DOHH2 (cell line): ENCODE measurements around the gene CDK15.
"Not testable (repeated sequence)": the region's sequence is repeated elsewhere in the genome, so short reads cannot be mapped to it uniquely, and the experiment has no call there.

ENCODE experiments used
- H3F3A ChIP-seq: fragments of 200-600 bp; sonication (generic), shearing (Covaris generic); 2 replicates; pipeline ENCODE4 v1.6.0; 2016; ENCODE audit warnings: antibody characterized with exemption, mild to moderate bottlenecking; ENCODE audit not compliant: control insufficient read depth, insufficient read depth
- H3K27ac ChIP-seq: fragments of 200-600 bp; sonication (generic); 2 replicates; pipeline ENCODE4 v1.5.1; 2014; ENCODE audit warnings: low read depth, mild to moderate bottlenecking, low read length, moderate library complexity
- H3K27me3 ChIP-seq: fragments of 200-600 bp; sonication (generic); 2 replicates; pipeline ENCODE4 v1.6.1; 2014; ENCODE audit warnings: mild to moderate bottlenecking, low read length, mixed read lengths; ENCODE audit not compliant: control insufficient read depth
- H3K36me3 ChIP-seq: fragments of 200-600 bp; sonication (generic); 2 replicates; pipeline ENCODE4 v1.6.1; 2014; ENCODE audit warnings: mild to moderate bottlenecking, low read length, moderate library complexity, mixed read lengths; ENCODE audit not compliant: control insufficient read depth
- H3K4me1 ChIP-seq: fragments of 200-600 bp; sonication (generic); 2 replicates; pipeline ENCODE4 v1.6.1; 2014; ENCODE audit warnings: mild to moderate bottlenecking, low read length, mixed read lengths; ENCODE audit not compliant: control insufficient read depth
- H3K4me2 ChIP-seq: fragments of 200-600 bp; sonication (generic); 2 replicates; pipeline ENCODE4 v1.6.0; 2014; ENCODE audit warnings: mild to moderate bottlenecking, low read length, moderate library complexity
- H3K4me3 ChIP-seq: fragments of 200-600 bp; sonication (generic); 2 replicates; pipeline ENCODE4 v1.5.1; 2014; ENCODE audit warnings: mild to moderate bottlenecking, low read length, mixed read lengths
- H3K79me2 ChIP-seq: fragments of 200-600 bp; sonication (generic); 2 replicates; pipeline ENCODE4 v1.6.1; 2014; ENCODE audit warnings: mild to moderate bottlenecking, low read length, mixed read lengths; ENCODE audit not compliant: control insufficient read depth
- H3K9me2 ChIP-seq: fragments of 200-600 bp; sonication (generic); replicated peaks from 2 replicates; pipeline ENCODE4 v1.6.1; 2014; ENCODE audit warnings: mild to moderate bottlenecking, low read length, mixed read lengths; ENCODE audit not compliant: control insufficient read depth
- H3K9me3 ChIP-seq: fragments of 200-600 bp; sonication (generic); 2 replicates; pipeline ENCODE4 v1.6.1; 2014; ENCODE audit warnings: antibody characterized with exemption, low read length, mixed read lengths; ENCODE audit not compliant: control insufficient read depth, insufficient read depth
- H4K20me1 ChIP-seq: fragments of 200-600 bp; sonication (generic); 2 replicates; pipeline ENCODE4 v1.6.0; 2014; ENCODE audit warnings: low read depth, mild to moderate bottlenecking, antibody characterized with exemption, low read length, moderate library complexity; ENCODE audit not compliant: control insufficient read depth, insufficient read depth
- CTCF ChIP-seq: fragments of 200-600 bp; sonication (generic); IDR thresholded peaks from one replicate; pipeline ENCODE4 v1.5.1; 2014; ENCODE audit warnings: antibody characterized with exemption, mild to moderate bottlenecking, low read depth, low read length; ENCODE audit not compliant: poor library complexity, severe bottlenecking
- EZH2phosphoT487 ChIP-seq: fragments of 200-600 bp; sonication (generic); IDR thresholded peaks from 2 replicates; pipeline ENCODE4 v1.6.1; 2017; ENCODE audit warnings: borderline replicate concordance, mild to moderate bottlenecking, antibody characterized with exemption, low read length, moderate library complexity, mixed read lengths

CDK15 gene

GRCh38 chr2:201808027-201808426, 1.7 kb downstream of the CDK15 start:
- Histone ChIP-seq H3K4me1 (no peaks in the 10 kb centered on the region), H3K27me3 (peaks cover 18% of the 10 kb centered on the region), H4K20me1 (no peaks in the 10 kb centered on the region), H3F3A (no peaks in the 10 kb centered on the region), H3K27ac (no peak overlapping the region), H3K4me2 (no peak overlapping the region), H3K4me3 (no peak overlapping the region), H3K79me2 (no peaks in the 10 kb centered on the region), H3K36me3 (no peaks in the 10 kb centered on the region), H3K9me2 (no peaks in the 10 kb centered on the region), H3K9me3 (no peaks in the 10 kb centered on the region)
- TF ChIP-seq CTCF (no peak), EZH2phosphoT487 (no peak)

- Histone ChIP-seq H3F3A (no peaks in the 10 kb centered on the region), H3K9me3 (no peaks in the 10 kb centered on the region), H3K4me2 (no peak overlapping the region), H3K79me2 (no peaks in the 10 kb centered on the region), H3K4me1 (no peaks in the 10 kb centered on the region), H4K20me1 (no peaks in the 10 kb centered on the region), H3K36me3 (no peaks in the 10 kb centered on the region), H3K9me2 (no peaks in the 10 kb centered on the region), H3K27me3 (peaks cover 18% of the 10 kb centered on the region), H3K4me3 (no peak overlapping the region), H3K27ac (no peak overlapping the region)
- no peak for TF ChIP-seq EZH2phosphoT487
- TF ChIP-seq CTCF = no peak
These were observed 3.3 kb downstream of the CDK15 start for GRCh38 chr2:201809633-201810032.

- not testable (repeated sequence) for H3K9me2 ChIP-seq, H3K79me2 ChIP-seq, H3K4me3 ChIP-seq, H3F3A ChIP-seq, H3K4me2 ChIP-seq, H3K4me1 ChIP-seq, H3K27ac ChIP-seq, H4K20me1 ChIP-seq, H3K36me3 ChIP-seq, H3K9me3 ChIP-seq
- H3K27me3 ChIP-seq = peaks cover 18% of the 10 kb centered on the region
These were observed 4.3 kb downstream of the CDK15 start for GRCh38 chr2:201810604-201811003.

- H4K20me1 ChIP-seq = no peaks in the 10 kb centered on the region
- no peaks in the 10 kb centered on the region for H3K9me2 ChIP-seq
- H3K4me2 ChIP-seq = no peak overlapping the region
- H3F3A ChIP-seq = no peaks in the 10 kb centered on the region
- no peaks in the 10 kb centered on the region for H3K79me2 ChIP-seq
- H3K4me3 ChIP-seq = no peak overlapping the region
- no peak overlapping the region for H3K27ac ChIP-seq
- H3K9me3 ChIP-seq = no peaks in the 10 kb centered on the region
- TF ChIP-seq EZH2phosphoT487 = no peak
- TF ChIP-seq CTCF = no peak
- no peaks in the 10 kb centered on the region for H3K36me3 ChIP-seq
- no peaks in the 10 kb centered on the region for H3K27me3 ChIP-seq
- no peaks in the 10 kb centered on the region for H3K4me1 ChIP-seq
These were observed 7.8 kb downstream of the CDK15 start for GRCh38 chr2:201813996-201814760.
